Lung (tissue), 12 donors: ENCODE results near the gene ZNF345. TPM values are rescaled to one million over a fixed set of nuclear protein-coding genes. Genes with fewer than 3 reads are reported as not detected.

ENCODE experiments used
- ATAC-seq: fragments of 200-7000 bp; cut with Tn5 transposase; one replicate; pipeline ENCODE4 v1.9.1; 2020; ENCODE audit warnings: moderate number of reproducible peaks; ENCODE audit not compliant: insufficient read depth, low FRiP score
- DNase-seq, 3 donors: peaks; one replicate each; pipeline ENCODE4 v3.0.0-alpha.2; 2013 to 2017
- H3K27ac ChIP-seq, 2 donors: one replicate each; pipeline ENCODE4 v1.5.1; 2013; ENCODE audit warnings: mild to moderate bottlenecking in 2 of 2, moderate library complexity in 2 of 2, control low read depth in 1 of 2, inconsistent platforms in 1 of 2, low read depth in 1 of 2, low read length in 1 of 2
- H3K27me3 ChIP-seq, 3 donors: one replicate each; pipeline ENCODE4 v1.5.1; 2013; ENCODE audit warnings: low read length in 2 of 3; ENCODE audit not compliant: control insufficient read depth in 3 of 3, insufficient read depth in 3 of 3
- H3K36me3 ChIP-seq, 4 donors: one replicate each; pipeline ENCODE4 v1.5.1; 2013; ENCODE audit warnings: low read length in 4 of 4, mild to moderate bottlenecking in 1 of 4, moderate library complexity in 1 of 4; ENCODE audit not compliant: control insufficient read depth in 4 of 4, insufficient read depth in 4 of 4
- H3K4me1 ChIP-seq, 5 donors: one replicate each; pipeline ENCODE4 v1.5.1; 2013; ENCODE audit warnings: low read length in 5 of 5, mild to moderate bottlenecking in 2 of 5, moderate library complexity in 1 of 5; ENCODE audit not compliant: control insufficient read depth in 5 of 5, insufficient read depth in 5 of 5
- H3K4me3 ChIP-seq: one replicate; pipeline ENCODE4 v1.5.1; 2013; ENCODE audit warnings: mild to moderate bottlenecking, control low read depth, moderate library complexity
- H3K9ac ChIP-seq, 2 donors: one replicate each; pipeline ENCODE4 v1.5.1; 2013; ENCODE audit warnings: low read length in 2 of 2, control low read depth in 1 of 2; ENCODE audit not compliant: insufficient read depth in 1 of 2
- H3K9me3 ChIP-seq, 4 donors: one replicate each; pipeline ENCODE4 v1.5.1; 2013; ENCODE audit warnings: low read length in 3 of 4, mild to moderate bottlenecking in 1 of 4, moderate library complexity in 1 of 4; ENCODE audit not compliant: control insufficient read depth in 4 of 4, insufficient read depth in 3 of 4
- CTCF ChIP-seq: IDR thresholded peaks from 2 replicates; pipeline ENCODE4 v1.5.1; 2012; ENCODE audit warnings: mild to moderate bottlenecking; ENCODE audit errors: control extremely low read depth, extremely low read depth
- WGBS, 2 donors: extraction: QIAGEN DNeasy Blood & Tissue Kit; methylation state at CpG; one replicate each; pipeline ENCODE4 v1.1.7; 2013; 5-methylcytosine and 5-hydroxymethylcytosine counted together
- polyA plus RNA-seq, 2 donors: library from polyadenylated mRNA; stranded (reverse); fragments of 200-250 nt; gene quantifications; one replicate each; pipeline ENCODE4 v1.2.1, GENCODE V29; 2013
- total RNA-seq, 2 donors: library from RNA; depleted of rRNA in 1 of 2; stranded (reverse); fragments of >200 nt in 1 of 2; gene quantifications; one replicate each; pipeline ENCODE4 v1.2.1, GENCODE V29; 2014 to 2021
- donor health status: control.
- donor health status: control.
- donor health status: Bipolar disorder and iron deficiency.
- donor health status: healthy.
- donor health status: DM: yes; HTN: yes; CAD: no.

The ZNF345 gene
- total and polyA plus RNA-seq, 4 donors: 1.8 to 22.5 (median 3.5) TPM

GRCh38 chr19:36847968-36848367, 2.7 kb upstream of the ZNF345 start:
- Histone ChIP-seq H3K9me3 (peaks cover 0 to 10% (median 0%) of the 10 kb centered on the region in 4 donors), H3K27ac (no peak overlapping the region), H3K27me3 (no peaks in the 10 kb centered on the region), H3K36me3 (peaks cover 2 to 13% (median 3%) of the 10 kb centered on the region in 4 donors), H3K4me1 (peaks cover 0 to 6% (median 0%) of the 10 kb centered on the region in 5 donors), H3K9ac (no peak overlapping the region), H3K4me3 (no peak overlapping the region)
- WGBS, 2 donors: 71 to 81% methylated on average over 1 of the region's 1 CpG
- no peak for TF ChIP-seq CTCF
- no peak for ATAC-seq
- DNase-seq: no peak

- 0% methylated on average over 36 of the region's 36 CpGs for WGBS, 2 donors
- peak; percentile 93 for ATAC-seq
- peaks cover 0 to 7% (median 2%) of the 10 kb centered on the region in 4 donors for H3K9me3 ChIP-seq
- TF ChIP-seq CTCF: no peak
- no peaks in the 10 kb centered on the region for H3K27me3 ChIP-seq
- peaks cover 1 to 23% (median 9%) of the 10 kb centered on the region in 4 donors for H3K36me3 ChIP-seq
- H3K27ac ChIP-seq: peak overlapping the region; percentile 86 to 94
- H3K9ac ChIP-seq: peak overlapping the region; percentile 88 to 96
- peak overlapping the region; percentile 58 for H3K4me3 ChIP-seq
- peak; percentile 93 to 96 (median 96) for DNase-seq
- peaks cover 0 to 6% (median 0%) of the 10 kb centered on the region in 5 donors for H3K4me1 ChIP-seq
Observed at GRCh38 chr19:36849701-36850558, 746 bp upstream of the ZNF345 start.

- no peak for ATAC-seq
- 98 to 99% methylated on average over 3 of the region's 3 CpGs for WGBS, 2 donors
- Histone ChIP-seq H3K27ac (no peak overlapping the region), H3K9ac (peak overlapping the region in 1 of 2 donors; percentile 81), H3K27me3 (no peaks in the 10 kb centered on the region), H3K4me1 (peaks cover 0 to 6% (median 0%) of the 10 kb centered on the region in 5 donors), H3K4me3 (no peak overlapping the region), H3K9me3 (peaks cover 0 to 11% (median 8%) of the 10 kb centered on the region in 4 donors), H3K36me3 (peaks cover 5 to 34% (median 14%) of the 10 kb centered on the region in 4 donors)
- no peak for DNase-seq
- no peak for TF ChIP-seq CTCF
Observed at GRCh38 chr19:36851898-36852297, 1.2 kb downstream of the ZNF345 start.
